TTC549 (cell line): Measurements from ENCODE around the gene LPCAT3.

Experiments used
- FAIRE-seq: peaks from 2 replicates; lab custom pipeline; 2012; peaks lifted over from hg19 to GRCh38; lab: Jason Lieb, UNC

Gene LPCAT3

GRCh38 chr12:6963791-6964413 is 54.4 kb downstream of the LPCAT3 start:
- FAIRE-seq = no peak

- FAIRE-seq = no peak
These were observed 55.1 kb downstream of the LPCAT3 start for GRCh38 chr12:6963016-6963731.

GRCh38 chr12:6962285-6963015 is 55.8 kb downstream of the LPCAT3 start:
- no peak for FAIRE-seq

- no peak for FAIRE-seq
These were observed 56.5 kb downstream of the LPCAT3 start for GRCh38 chr12:6961695-6962284.

GRCh38 chr12:6961278-6961694 is 57.0 kb downstream of the LPCAT3 start:
- no peak for FAIRE-seq

GRCh38 chr12:6960593-6961277 is 57.5 kb downstream of the LPCAT3 start:
- FAIRE-seq = no peak

- FAIRE-seq = no peak
These were observed 58.3 kb downstream of the LPCAT3 start for GRCh38 chr12:6959805-6960592.

GRCh38 chr12:6959058-6959804 is 59.0 kb downstream of the LPCAT3 start:
- FAIRE-seq = no peak

- no peak for FAIRE-seq
These were observed 59.6 kb downstream of the LPCAT3 start for GRCh38 chr12:6958609-6959057.

- FAIRE-seq = no peak
These were observed 60.3 kb downstream of the LPCAT3 start for GRCh38 chr12:6957741-6958608.

- no peak for FAIRE-seq
These were observed 61.0 kb downstream of the LPCAT3 start for GRCh38 chr12:6957151-6957701.

- FAIRE-seq = no peak
These were observed 62.1 kb downstream of the LPCAT3 start for GRCh38 chr12:6956021-6956727.

- FAIRE-seq = no peak
These were observed 62.9 kb downstream of the LPCAT3 start for GRCh38 chr12:6955108-6956020.

- no peak for FAIRE-seq
These were observed 63.8 kb downstream of the LPCAT3 start for GRCh38 chr12:6954316-6955107.

- FAIRE-seq = no peak
These were observed 64.6 kb downstream of the LPCAT3 start for GRCh38 chr12:6953442-6954315.
